SH-SY5Y (cell line): ENCODE measurements around the gene B3GNT5.

Source experiments
- GATA2 ChIP-seq: IDR thresholded peaks from 2 replicates; pipeline ENCODE4 v1.6.1; 2011; ENCODE audit warnings: mild to moderate bottlenecking, low read depth, low read length
- GATA3 ChIP-seq: IDR thresholded peaks from 2 replicates; pipeline ENCODE4 v1.6.1; 2011; ENCODE audit warnings: low read depth, mild to moderate bottlenecking, low read length, moderate library complexity

B3GNT5 gene

GRCh38 chr3:183218826-183219225, 34.2 kb upstream of the B3GNT5 start:
- TF ChIP-seq GATA2 = no peak

GRCh38 chr3:183220828-183221227, 32.2 kb upstream of the B3GNT5 start:
- TF ChIP-seq GATA3 (no peak), GATA2 (no peak)

- TF ChIP-seq GATA2 (no peak), GATA3 (no peak)
These were observed 30.3 kb upstream of the B3GNT5 start for GRCh38 chr3:183222631-183223235.

GRCh38 chr3:183224180-183224970, 28.7 kb upstream of the B3GNT5 start:
- TF ChIP-seq GATA3 = no peak
- TF ChIP-seq GATA2 = no peak

- TF ChIP-seq GATA2 = no peak
- TF ChIP-seq GATA3 = no peak
These were observed 26.6 kb upstream of the B3GNT5 start for GRCh38 chr3:183226333-183226890.

- TF ChIP-seq GATA2 (no peak), GATA3 (no peak)
These were observed 25.5 kb upstream of the B3GNT5 start for GRCh38 chr3:183227586-183227985.

- TF ChIP-seq GATA2 (no peak), GATA3 (no peak)
These were observed 23.9 kb upstream of the B3GNT5 start for GRCh38 chr3:183229178-183229577.

- no peak for TF ChIP-seq GATA3
- TF ChIP-seq GATA2 = no peak
These were observed 22.2 kb upstream of the B3GNT5 start for GRCh38 chr3:183230826-183231225.

- TF ChIP-seq GATA2 = no peak
- no peak for TF ChIP-seq GATA3
These were observed 19.1 kb upstream of the B3GNT5 start for GRCh38 chr3:183233966-183234365.

GRCh38 chr3:183239046-183239445, 14.0 kb upstream of the B3GNT5 start:
- TF ChIP-seq GATA3 (no peak), GATA2 (no peak)

- TF ChIP-seq GATA3 = no peak
- TF ChIP-seq GATA2 = no peak
These were observed 10.6 kb upstream of the B3GNT5 start for GRCh38 chr3:183242431-183242830.

- TF ChIP-seq GATA2 (no peak), GATA3 (no peak)
These were observed 8.8 kb upstream of the B3GNT5 start for GRCh38 chr3:183244219-183244618.

- TF ChIP-seq GATA2 = no peak
- no peak for TF ChIP-seq GATA3
These were observed 8.0 kb upstream of the B3GNT5 start for GRCh38 chr3:183244981-183245476.

- TF ChIP-seq GATA2 (no peak), GATA3 (no peak)
These were observed 6.0 kb upstream of the B3GNT5 start for GRCh38 chr3:183247011-183247589.
